Measurements from ENCODE around the gene PTPRN2. TPM values are rescaled to one million over a fixed set of nuclear protein-coding genes. Genes with fewer than 3 reads are reported as not detected.

Gene PTPRN2
- total and polyA plus RNA-seq, 2 of the 13 experiments (the other 11 are each of a cell fraction or from before 2014, with no cell fraction given): 2.5 to 24.2 TPM

- TF ChIP-seq AHDC1 (CRISPR knock-in tag; IDR thresholded peaks at IDR 0.05; ENCODE audit: borderline replicate concordance) (peak; percentile 76; the same call in 1 of the 2 replicates), ZC3H4 (CRISPR knock-in tag; IDR thresholded peaks at IDR 0.05; ENCODE audit: borderline replicate concordance) (no peak), ZNF513 (CRISPR knock-in tag; conservative IDR thresholded peaks at IDR 0.05) (no peak), KMT2A (CRISPR knock-in tag; IDR thresholded peaks at IDR 0.05) (peak; percentile 53; the same call in 1 of the 2 replicates), ZNF556 (CRISPR knock-in tag; IDR thresholded peaks at IDR 0.05; ENCODE audit: borderline replicate concordance) (no peak), ZNF10 (CRISPR knock-in tag; IDR thresholded peaks at IDR 0.05; ENCODE audit: borderline replicate concordance, low read depth) (no peak), JARID2 (CRISPR knock-in tag; IDR thresholded peaks at IDR 0.05; ENCODE audit: insufficient replicate concordance) (no peak), ESRRA (CRISPR knock-in tag; IDR thresholded peaks at IDR 0.05; ENCODE audit: low read depth) (0 out of 2 replicates have a peak, but pooled peaks have one; percentile 41)
- TF ChIP-seq, protein P1, sequence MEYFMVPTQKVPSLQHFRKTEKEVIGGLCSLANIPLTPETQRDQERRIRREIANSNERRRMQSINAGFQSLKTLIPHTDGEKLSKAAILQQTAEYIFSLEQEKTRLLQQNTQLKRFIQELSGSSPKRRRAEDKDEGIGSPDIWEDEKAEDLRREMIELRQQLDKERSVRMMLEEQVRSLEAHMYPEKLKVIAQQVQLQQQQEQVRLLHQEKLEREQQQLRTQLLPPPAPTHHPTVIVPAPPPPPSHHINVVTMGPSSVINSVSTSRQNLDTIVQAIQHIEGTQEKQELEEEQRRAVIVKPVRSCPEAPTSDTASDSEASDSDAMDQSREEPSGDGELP (IDR thresholded peaks at IDR 0.05; ENCODE audit: borderline replicate concordance, low read depth): no peak
- TF ChIP-seq, protein P2, sequence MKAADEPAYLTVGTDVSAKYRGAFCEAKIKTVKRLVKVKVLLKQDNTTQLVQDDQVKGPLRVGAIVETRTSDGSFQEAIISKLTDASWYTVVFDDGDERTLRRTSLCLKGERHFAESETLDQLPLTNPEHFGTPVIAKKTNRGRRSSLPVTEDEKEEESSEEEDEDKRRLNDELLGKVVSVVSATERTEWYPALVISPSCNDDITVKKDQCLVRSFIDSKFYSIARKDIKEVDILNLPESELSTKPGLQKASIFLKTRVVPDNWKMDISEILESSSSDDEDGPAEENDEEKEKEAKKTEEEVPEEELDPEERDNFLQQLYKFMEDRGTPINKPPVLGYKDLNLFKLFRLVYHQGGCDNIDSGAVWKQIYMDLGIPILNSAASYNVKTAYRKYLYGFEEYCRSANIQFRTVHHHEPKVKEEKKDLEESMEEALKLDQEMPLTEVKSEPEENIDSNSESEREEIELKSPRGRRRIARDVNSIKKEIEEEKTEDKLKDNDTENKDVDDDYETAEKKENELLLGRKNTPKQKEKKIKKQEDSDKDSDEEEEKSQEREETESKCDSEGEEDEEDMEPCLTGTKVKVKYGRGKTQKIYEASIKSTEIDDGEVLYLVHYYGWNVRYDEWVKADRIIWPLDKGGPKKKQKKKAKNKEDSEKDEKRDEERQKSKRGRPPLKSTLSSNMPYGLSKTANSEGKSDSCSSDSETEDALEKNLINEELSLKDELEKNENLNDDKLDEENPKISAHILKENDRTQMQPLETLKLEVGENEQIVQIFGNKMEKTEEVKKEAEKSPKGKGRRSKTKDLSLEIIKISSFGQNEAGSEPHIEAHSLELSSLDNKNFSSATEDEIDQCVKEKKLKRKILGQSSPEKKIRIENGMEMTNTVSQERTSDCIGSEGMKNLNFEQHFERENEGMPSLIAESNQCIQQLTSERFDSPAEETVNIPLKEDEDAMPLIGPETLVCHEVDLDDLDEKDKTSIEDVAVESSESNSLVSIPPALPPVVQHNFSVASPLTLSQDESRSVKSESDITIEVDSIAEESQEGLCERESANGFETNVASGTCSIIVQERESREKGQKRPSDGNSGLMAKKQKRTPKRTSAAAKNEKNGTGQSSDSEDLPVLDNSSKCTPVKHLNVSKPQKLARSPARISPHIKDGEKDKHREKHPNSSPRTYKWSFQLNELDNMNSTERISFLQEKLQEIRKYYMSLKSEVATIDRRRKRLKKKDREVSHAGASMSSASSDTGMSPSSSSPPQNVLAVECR (CRISPR knock-in tag; IDR thresholded peaks at IDR 0.05; ENCODE audit: borderline replicate concordance): 0 out of 2 replicates have a peak, but pooled peaks have one; percentile 3
- TF ChIP-seq, protein P3, sequence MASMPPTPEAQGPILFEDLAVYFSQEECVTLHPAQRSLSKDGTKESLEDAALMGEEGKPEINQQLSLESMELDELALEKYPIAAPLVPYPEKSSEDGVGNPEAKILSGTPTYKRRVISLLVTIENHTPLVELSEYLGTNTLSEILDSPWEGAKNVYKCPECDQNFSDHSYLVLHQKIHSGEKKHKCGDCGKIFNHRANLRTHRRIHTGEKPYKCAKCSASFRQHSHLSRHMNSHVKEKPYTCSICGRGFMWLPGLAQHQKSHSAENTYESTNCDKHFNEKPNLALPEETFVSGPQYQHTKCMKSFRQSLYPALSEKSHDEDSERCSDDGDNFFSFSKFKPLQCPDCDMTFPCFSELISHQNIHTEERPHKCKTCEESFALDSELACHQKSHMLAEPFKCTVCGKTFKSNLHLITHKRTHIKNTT (CRISPR knock-in tag; IDR thresholded peaks at IDR 0.05): no peak
These were observed 1032.3 kb downstream of the PTPRN2 start (continued) for GRCh38 chr7:157555313-157555712.
